Upper lobe of left lung (tissue), 4 donors: ENCODE measurements around the gene PIK3C2G.

Experiments
- CTCF ChIP-seq, 6 experiments: fragments of 450-650 bp in 4 of 6; fragments of 200-600 bp in 2 of 6; sonication (generic) in 2 of 6; IDR thresholded peaks; one replicate each; pipeline ENCODE4 v1.5.1; 2016 to 2019; ENCODE audit warnings: antibody characterized with exemption in 6 of 6
- POLR2A ChIP-seq, 4 donors: fragments of 450-650 bp; IDR thresholded peaks; one replicate each; pipeline ENCODE4 v1.5.1; 2016 to 2017; ENCODE audit warnings: antibody characterized with exemption in 4 of 4, mild to moderate bottlenecking in 2 of 4
- POLR2AphosphoS5 ChIP-seq, 2 donors: sonication (generic); formaldehyde crosslinking; IDR thresholded peaks; one replicate each; pipeline ENCODE4 v1.5.1; 2017; ENCODE audit warnings: antibody characterized with exemption in 2 of 2

GRCh38 chr12:18239526-18239925 is 21.8 kb upstream of the PIK3C2G start:
- TF ChIP-seq POLR2AphosphoS5 (IDR thresholded peaks at IDR 0.05) = no peak
- TF ChIP-seq CTCF (IDR thresholded peaks at IDR 0.05) = no peak
- TF ChIP-seq POLR2A (IDR thresholded peaks at IDR 0.05) = no peak
